Head of caudate nucleus (tissue), 42 donors: ENCODE results near the gene PITPNC1.

Experiments used
- DNase-seq, 42 donors: peaks; one replicate each; pipeline versions ENCODE4 v3.0.0 to v3.0.0-alpha.2; 2020 to 2021; ENCODE audit warnings: mixed read lengths in 7 of 42
- intact Hi-C: fragments of 100-400 bp; cut with DNase I; formaldehyde crosslinking; loops from one replicate; pipeline ENCODE4 v1.15.0; 2022

Gene PITPNC1

GRCh38 chr17:67548693-67549092 is 171.6 kb downstream of the PITPNC1 start:
- intact Hi-C loops: no loop called here
- peak in 1 of 42 donors; percentile 21 for DNase-seq

DNA sequence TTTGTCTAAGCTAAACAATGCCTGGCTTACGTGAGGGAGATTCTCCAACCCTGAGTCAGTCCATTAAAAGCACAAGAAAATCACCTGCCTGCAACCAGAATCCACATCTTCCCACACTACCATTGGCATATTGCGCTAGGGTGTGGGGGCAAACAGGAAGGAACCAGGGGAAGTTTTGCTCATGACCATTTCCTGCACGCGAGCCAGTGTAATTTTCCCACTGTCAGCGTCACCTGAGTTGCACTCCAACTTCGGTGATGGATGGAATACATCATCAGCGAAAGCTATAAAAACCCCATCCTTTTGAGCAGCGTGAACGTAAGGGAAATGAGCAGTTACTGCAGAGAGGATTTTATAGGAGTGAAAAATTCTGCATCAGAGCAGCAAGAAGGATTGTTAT is 172.7 kb downstream of the PITPNC1 start:
- DNase-seq: peak in 2 of 42 donors; percentile 24 to 43
- intact Hi-C loops: no loop called here

DNA sequence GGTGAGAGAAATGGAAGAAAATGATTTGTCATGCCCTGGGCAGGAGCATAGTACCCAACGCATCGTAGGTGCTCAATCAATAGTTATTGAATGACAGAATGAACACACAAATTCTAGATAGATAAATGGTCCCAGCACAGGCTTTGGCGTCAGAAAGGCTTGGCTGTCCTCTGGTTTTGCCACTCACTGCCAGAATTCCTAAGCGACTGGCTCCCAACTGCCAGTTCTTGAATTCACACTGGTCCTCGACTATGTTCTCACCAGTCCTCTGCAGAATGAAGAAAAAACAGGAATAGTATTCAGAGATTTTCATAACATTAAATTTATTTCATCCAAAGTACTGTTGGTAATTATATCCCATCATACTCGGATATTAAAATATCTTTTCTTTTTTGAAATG is 177.6 kb downstream of the PITPNC1 start:
- intact Hi-C loops: no loop called here
- peak in 1 of 42 donors; percentile 38 for DNase-seq

GRCh38 chr17:67555855-67556254 is 178.8 kb downstream of the PITPNC1 start:
- DNase-seq: peak in 4 of 42 donors; percentile 27 to 55 (median 36)
- intact Hi-C loops: no loop called here

GRCh38 chr17:67557052-67557845 is 180.2 kb downstream of the PITPNC1 start:
- intact Hi-C loops: no loop called here
- peak in 3 of 42 donors; percentile 29 to 41 (median 40) for DNase-seq

GRCh38 chr17:67557921-67558320 is 180.8 kb downstream of the PITPNC1 start:
- peak in 2 of 42 donors; percentile 3 to 12 for DNase-seq
- intact Hi-C loops: no loop called here

DNA sequence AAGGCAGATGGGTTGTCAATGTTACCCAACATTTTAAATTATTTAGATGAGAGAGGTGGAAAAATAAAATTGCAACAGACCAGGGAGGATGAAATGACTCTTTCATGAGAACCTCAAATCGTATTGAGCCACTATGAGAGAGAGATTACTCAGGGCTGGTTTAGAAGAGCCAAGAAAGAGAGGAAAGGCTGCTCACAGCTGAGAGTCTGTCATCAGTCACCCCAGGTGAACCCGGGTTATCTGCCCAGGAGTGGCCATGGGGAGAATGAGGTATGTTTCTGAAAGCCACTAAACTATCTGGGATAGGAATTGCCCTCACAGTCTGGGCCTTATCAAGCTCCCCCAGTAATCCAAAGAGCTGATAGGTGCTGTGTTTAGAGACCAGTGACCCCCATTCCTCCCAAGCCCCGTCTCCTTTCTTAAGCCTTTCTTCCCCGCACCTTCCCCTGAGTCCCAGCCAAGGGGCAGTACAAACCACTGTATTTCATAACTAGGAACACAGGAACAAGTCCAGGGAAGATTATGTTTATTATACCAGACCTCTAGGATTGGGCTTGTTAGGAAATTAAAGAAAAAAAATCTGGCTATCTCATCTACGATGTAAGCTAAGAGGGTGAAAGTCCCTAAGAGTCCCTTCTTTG is 181.8 kb downstream of the PITPNC1 start:
- peak in 1 of 42 donors; percentile 36 for DNase-seq
- intact Hi-C loops: no loop called here

DNA sequence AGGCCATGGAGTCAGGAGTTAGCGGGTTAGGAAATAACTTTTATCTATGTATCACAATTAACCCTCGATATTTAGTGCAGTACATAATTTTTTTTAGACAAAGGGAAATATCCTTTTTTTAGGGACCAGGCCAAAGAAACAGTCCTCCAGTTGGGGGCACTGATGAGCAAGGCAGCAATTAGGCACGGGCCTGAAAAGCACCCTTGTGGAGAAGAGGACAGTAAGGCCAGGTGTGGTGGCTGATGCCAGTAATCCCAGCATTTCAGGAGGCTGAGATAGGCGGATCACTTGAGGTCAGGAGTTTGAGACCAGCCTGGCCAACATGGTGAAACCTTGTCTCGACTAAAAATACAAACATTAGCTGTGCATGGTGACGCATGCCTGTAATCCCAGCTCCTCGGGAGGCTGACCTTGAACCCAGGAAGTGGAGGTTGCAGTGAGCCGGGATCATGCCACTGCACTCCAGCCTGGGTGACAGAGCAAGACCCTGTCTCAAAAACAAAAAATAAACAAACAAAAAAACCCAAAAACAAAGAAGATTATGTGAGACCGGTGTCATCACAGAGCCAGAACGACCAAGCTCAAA is 182.4 kb downstream of the PITPNC1 start:
- intact Hi-C loops: no loop called here

DNA sequence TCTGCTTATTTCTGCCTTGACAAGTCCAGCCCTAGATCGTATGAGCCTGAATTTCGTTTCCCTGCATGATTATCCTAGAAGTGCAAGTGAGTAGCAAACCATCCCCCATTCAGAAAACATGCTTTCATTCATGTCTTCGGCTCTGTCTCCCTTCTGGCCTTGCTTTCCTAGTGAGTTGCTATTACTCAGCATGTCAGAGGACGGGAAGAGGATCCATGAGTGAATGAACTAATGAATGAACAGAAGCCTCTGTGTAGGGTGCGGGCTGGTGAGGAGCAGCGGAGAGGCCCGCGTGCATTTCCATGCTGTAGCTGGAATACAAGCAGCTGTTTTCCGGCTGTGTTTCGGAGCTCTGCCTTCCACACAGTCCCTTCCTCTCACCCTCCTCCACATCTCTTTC is 184.9 kb downstream of the PITPNC1 start:
- peak in 2 of 42 donors; percentile 20 to 52 for DNase-seq
- intact Hi-C loops: no loop called here

More for the DNA sequence above, 182.4 kb downstream of the PITPNC1 start:
- peak in 2 of 42 donors; percentile 33 to 34 for DNase-seq

DNA sequence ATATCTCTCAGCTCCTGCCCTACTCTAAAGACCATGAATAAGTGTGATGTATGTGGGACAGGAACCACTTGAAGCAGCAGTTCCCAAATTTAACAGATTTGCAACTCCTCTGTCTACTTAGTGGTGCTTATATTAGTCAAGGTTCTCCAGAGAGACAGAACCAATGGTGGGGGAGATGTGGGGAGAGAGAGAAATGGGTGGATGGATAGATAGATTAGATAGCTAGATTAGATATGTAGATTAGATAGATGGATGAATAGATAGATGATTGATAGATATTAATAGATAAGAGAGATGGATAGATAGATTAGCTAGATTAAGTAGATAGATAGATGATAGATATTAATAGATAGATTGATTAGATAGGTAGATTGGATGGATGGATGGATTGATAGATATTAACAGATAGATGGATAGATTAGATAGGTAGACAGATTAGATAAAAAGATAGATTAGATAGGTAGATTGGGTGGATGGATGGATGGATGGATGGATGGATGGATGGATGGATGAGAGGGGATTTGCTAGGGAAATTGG is 186.7 kb downstream of the PITPNC1 start:
- DNase-seq: no peak
- intact Hi-C loops: no loop called here

GRCh38 chr17:67565068-67565467 is 188.0 kb downstream of the PITPNC1 start:
- intact Hi-C loops: no loop called here
- no peak for DNase-seq

DNA sequence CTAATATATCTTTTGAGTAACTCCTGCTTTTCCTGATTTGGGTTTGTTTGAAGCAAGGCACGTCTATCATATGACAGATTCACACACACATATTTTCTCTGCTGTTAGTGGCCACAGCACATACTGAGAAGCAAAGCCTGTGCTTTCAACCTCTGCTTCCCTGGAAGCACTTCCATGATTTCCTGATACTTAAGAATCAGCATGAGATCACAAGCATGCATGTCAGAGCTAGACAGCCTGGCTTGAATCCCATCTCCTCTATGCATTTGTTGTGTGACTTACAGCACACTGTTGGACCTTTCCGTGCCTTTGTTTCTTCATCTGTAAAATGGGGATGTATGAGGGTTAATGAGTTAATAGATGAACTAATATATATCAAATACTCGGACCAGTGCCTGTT is 189.6 kb downstream of the PITPNC1 start:
- no peak for DNase-seq
- intact Hi-C loops: no loop called here

DNA sequence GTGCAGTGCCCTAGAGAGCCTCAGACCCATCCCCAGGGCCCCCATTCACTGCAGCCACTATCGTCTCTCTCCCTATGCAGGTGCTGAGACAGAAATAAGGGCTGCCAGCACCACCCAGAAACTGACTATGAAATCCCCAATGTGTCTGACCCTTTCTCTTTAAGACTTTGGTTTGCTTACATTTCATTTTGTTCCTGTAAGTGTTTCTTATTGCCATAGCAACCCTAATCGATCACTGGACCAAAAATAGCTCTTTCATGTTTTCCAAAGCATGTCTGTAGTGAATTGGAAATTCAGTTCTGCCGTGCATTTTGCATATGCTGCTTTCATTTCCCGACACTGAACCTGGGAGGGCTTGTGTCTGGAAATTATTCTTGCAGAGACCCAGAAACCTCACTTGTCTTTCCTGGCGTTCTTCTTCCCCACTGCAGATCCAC is 192.0 kb downstream of the PITPNC1 start:
- intact Hi-C loops: no loop called here
- DNase-seq: no peak

DNA sequence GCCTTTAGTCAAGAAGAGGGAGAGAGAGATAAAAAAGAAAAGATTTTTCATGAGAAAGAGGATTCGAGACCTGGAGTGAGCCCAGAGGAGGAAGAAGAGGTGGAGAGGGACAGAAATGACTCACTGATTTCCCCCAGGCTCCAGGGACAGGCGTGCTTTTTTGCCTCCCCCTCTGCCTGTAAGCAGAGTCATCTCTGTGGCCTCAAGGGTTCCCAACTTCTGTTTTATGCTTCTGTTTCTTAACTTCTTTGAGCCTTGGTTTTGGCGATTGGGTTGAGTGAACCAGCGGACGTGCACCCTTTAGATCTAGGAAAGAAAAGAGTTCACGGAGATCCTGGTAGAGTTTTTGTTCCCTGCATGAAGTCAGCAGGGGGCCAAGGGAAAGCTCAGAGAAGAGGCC is 192.8 kb downstream of the PITPNC1 start:
- intact Hi-C loops: no loop called here
- DNase-seq: peak in 11 of 42 donors; percentile 9 to 67 (median 25)

DNA sequence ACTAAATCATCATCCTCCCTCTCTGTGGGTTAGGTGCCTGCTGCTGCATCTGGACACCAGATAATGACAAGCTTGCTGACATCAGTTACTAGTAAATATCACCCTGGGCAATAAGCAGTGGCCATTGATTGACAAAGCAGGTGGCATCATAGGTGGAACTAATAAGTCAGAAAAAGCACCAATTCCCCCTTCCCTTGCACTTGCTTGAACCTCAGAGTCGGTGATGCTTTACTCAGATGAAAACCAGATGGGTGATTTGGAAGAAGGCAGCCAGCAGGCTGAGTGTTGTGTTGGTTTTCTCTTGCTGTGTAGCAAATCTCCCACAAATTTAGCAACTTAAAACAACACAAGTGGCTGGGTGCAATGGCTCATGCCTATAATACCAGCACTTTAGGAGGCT is 193.7 kb downstream of the PITPNC1 start:
- DNase-seq: no peak
- intact Hi-C loops: no loop called here

GRCh38 chr17:67571478-67571877 is 194.4 kb downstream of the PITPNC1 start:
- no peak for DNase-seq
- intact Hi-C loops: no loop called here

DNA sequence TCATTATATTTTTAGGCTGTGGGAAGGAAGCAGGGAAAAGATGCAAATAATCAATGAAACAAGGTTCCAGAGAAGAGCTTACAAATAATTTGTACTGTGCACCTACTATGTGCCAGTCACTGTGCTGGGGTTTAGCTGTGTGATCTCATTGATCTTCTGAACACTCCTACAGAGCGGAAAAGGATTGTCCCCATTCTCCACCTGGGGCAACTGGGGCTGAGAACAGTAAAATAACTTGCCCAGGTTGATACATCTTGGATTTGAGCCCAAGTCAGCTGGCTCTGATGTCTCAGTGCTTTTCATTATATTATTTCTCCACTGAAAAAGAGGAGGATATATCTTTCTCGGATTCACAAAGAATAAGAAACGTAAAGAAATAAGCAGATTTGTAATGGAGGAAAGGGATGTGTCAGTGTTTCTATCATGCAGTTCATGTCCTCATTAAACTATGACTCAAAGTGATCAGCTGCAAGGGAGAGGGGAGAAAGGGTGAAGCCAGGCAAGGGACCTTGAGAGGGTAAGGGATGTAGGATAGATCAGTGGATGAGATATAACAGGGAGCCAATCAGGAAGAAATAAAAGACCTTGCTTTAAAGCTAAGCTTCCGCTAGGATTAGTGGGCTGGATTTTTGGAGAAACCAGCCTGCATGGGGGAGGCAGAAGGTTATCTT is 197.0 kb downstream of the PITPNC1 start:
- peak in 1 of 42 donors; percentile 2 for DNase-seq
- intact Hi-C loops: no loop called here

DNA sequence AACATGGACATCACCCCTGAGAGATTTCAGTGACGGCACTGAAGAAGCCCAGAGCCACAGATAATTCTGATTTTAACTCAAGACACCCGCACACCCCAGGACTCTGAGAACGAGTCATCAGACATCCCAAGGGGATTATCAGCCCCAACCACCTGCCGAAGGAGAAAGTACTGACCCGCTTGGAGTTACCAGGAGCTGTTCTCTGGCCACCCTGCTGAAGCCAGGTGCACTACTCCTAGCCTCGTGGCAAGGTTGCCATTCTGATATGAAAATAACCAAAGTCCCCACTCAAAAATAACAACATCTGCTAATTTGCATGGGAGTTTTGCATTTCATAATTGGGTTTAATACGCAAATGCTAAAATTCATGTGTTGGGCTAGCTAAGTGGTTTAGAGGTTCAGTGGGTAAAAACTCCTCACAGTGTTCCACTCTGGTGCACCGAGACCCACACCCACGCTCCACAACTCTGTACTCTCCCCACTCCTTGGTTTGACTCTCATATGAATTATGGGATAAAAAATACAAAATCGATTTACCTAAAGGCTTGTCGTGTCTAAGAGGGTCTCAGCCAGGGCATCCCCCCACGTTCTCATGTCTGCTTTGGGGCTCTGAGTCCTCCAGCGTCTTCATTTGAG is 197.7 kb downstream of the PITPNC1 start:
- intact Hi-C loops: no loop called here
- peak in 1 of 42 donors; percentile 8 for DNase-seq

DNA sequence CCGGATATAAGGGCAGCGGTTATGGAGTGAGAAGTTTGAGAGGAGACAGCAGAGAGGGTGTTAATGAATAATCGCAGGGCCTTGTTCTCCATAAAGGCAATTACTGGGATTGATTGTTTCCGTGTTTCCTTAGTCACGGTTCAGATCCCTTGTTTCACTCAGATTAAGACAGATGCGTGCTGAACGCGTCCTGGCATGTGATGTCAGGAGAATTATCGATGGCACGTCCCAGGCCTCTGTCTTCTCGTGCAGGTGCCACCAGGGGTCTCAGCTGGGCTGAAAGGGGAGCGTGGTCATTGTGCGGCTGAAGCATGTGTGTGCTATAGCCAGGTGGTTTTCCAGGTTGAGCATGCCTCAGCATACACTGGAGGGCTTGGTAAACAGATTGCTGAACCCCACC is 198.2 kb downstream of the PITPNC1 start:
- no peak for DNase-seq
- intact Hi-C loops: no loop called here
